Upper lobe of left lung (tissue), 6 donors: Measurements from ENCODE around the gene RGSL1. TPM values are rescaled to one million over a fixed set of nuclear protein-coding genes. Genes with fewer than 3 reads are reported as not detected.
"Not testable (repeated sequence)": the region's sequence is repeated elsewhere in the genome, so short reads cannot be mapped to it uniquely, and the experiment has no call there.

Source experiments
- ATAC-seq, 2 donors: fragments of 200-7000 bp; cut with Tn5 transposase; one replicate each; pipeline ENCODE4 v1.9.1; 2022; ENCODE audit warnings: mild to moderate bottlenecking in 2 of 2, moderate library complexity in 2 of 2; ENCODE audit not compliant: low FRiP score in 2 of 2
- DNase-seq, 2 donors: peaks; one replicate each; pipeline ENCODE4 v3.0.0-alpha.2; 2019 to 2020
- H3K27ac ChIP-seq, 4 donors: fragments of 200-600 bp; sonication (generic); one replicate each; pipeline ENCODE4 v1.5.1; 2016 to 2019
- H3K27me3 ChIP-seq, 4 donors: fragments of 200-600 bp; sonication (generic); one replicate each; pipeline ENCODE4 v1.5.1; 2017 to 2019
- H3K36me3 ChIP-seq, 4 donors: fragments of 200-600 bp; sonication (generic); one replicate each; pipeline ENCODE4 v1.5.1; 2016 to 2019
- H3K4me1 ChIP-seq, 4 donors: fragments of 200-600 bp; sonication (generic); one replicate each; pipeline ENCODE4 v1.5.1; 2018 to 2019
- H3K4me3 ChIP-seq, 4 donors: fragments of 200-600 bp; sonication (generic); one replicate each; pipeline ENCODE4 v1.5.1; 2017 to 2019; ENCODE audit warnings: mild to moderate bottlenecking in 2 of 4, moderate library complexity in 1 of 4
- H3K9me3 ChIP-seq, 4 donors: fragments of 200-600 bp; sonication (generic); one replicate each; pipeline ENCODE4 v1.5.1; 2018 to 2019
- EP300 ChIP-seq, 4 donors: sonication (generic); formaldehyde crosslinking; IDR thresholded peaks; one replicate each; pipeline ENCODE4 v1.5.1; 2017; ENCODE audit warnings: antibody characterized with exemption in 4 of 4, control low read depth in 2 of 4
- POLR2A ChIP-seq, 4 donors: fragments of 450-650 bp; IDR thresholded peaks; one replicate each; pipeline ENCODE4 v1.5.1; 2016 to 2017; ENCODE audit warnings: antibody characterized with exemption in 4 of 4, mild to moderate bottlenecking in 2 of 4
- POLR2AphosphoS5 ChIP-seq, 2 donors: sonication (generic); formaldehyde crosslinking; IDR thresholded peaks; one replicate each; pipeline ENCODE4 v1.5.1; 2017; ENCODE audit warnings: antibody characterized with exemption in 2 of 2
- WGBS, 2 donors: methylation state at CpG; one replicate each; pipeline ENCODE4 v1.1.5; 2017 to 2018; 5-methylcytosine and 5-hydroxymethylcytosine counted together
- total RNA-seq, 6 donors: library from RNA; depleted of rRNA in 4 of 6; stranded (reverse); fragments of >200 nt in 4 of 6; gene quantifications; one replicate each; pipeline versions ENCODE4 v1.1.0 to v1.2.1, GENCODE V29; 2016 to 2021
- TF ChIP-seq, protein P1 (sequence below), 6 experiments: fragments of 450-650 bp in 4 of 6; fragments of 200-600 bp in 2 of 6; sonication (generic) in 2 of 6; IDR thresholded peaks; one replicate each; pipeline ENCODE4 v1.5.1; 2016 to 2019; ENCODE audit warnings: antibody characterized with exemption in 6 of 6
- donor health status: DM: no; HTN: no; CAD: no; lungs with moderate emphysema.
- donor health status: DM: no; HTN: yes; CAD: no; lungs with severe emphysema.

The RGSL1 gene
- total RNA-seq, 6 donors from 2014 or later: not detected

DNA sequence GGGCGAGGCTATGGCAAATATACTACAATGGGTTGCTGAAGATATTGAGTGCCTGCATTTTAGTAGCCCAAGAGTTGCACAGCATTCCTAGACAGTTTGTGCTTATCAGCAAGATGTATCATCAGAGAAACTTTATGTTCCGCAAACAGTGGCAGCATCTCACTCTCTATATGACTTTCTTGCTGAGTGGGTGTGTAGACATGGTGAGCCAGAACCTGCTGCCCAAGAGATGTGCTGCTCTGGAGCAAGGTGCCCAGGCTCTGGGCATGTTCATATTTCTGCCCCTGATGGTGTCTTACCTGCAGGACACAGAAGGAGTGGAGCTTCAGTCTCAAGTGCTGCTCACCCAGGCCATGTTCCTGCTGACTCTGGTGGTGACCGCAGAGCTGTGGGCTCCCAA lies 8.2 kb upstream of the RGSL1 start:
- no peaks in the 10 kb centered on the region for H3K4me1 ChIP-seq
- H3K27me3 ChIP-seq: no peaks in the 10 kb centered on the region
- H3K36me3 ChIP-seq: no peaks in the 10 kb centered on the region
- TF ChIP-seq POLR2A (IDR thresholded peaks at IDR 0.05) (no peak), POLR2AphosphoS5 (IDR thresholded peaks at IDR 0.05) (no peak), EP300 (IDR thresholded peaks at IDR 0.05) (no peak)
- TF ChIP-seq, protein P1, sequence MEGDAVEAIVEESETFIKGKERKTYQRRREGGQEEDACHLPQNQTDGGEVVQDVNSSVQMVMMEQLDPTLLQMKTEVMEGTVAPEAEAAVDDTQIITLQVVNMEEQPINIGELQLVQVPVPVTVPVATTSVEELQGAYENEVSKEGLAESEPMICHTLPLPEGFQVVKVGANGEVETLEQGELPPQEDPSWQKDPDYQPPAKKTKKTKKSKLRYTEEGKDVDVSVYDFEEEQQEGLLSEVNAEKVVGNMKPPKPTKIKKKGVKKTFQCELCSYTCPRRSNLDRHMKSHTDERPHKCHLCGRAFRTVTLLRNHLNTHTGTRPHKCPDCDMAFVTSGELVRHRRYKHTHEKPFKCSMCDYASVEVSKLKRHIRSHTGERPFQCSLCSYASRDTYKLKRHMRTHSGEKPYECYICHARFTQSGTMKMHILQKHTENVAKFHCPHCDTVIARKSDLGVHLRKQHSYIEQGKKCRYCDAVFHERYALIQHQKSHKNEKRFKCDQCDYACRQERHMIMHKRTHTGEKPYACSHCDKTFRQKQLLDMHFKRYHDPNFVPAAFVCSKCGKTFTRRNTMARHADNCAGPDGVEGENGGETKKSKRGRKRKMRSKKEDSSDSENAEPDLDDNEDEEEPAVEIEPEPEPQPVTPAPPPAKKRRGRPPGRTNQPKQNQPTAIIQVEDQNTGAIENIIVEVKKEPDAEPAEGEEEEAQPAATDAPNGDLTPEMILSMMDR (IDR thresholded peaks at IDR 0.05): no peak
- peaks cover 0 to 9% (median 1%) of the 10 kb centered on the region in 4 donors for H3K9me3 ChIP-seq
- no peak overlapping the region for H3K27ac ChIP-seq
- DNase-seq (no peak), ATAC-seq (no peak)
- no peak overlapping the region for H3K4me3 ChIP-seq
- 88 to 91% methylated on average over 2 to 3 of the region's 3 CpGs for WGBS, 2 donors

DNA sequence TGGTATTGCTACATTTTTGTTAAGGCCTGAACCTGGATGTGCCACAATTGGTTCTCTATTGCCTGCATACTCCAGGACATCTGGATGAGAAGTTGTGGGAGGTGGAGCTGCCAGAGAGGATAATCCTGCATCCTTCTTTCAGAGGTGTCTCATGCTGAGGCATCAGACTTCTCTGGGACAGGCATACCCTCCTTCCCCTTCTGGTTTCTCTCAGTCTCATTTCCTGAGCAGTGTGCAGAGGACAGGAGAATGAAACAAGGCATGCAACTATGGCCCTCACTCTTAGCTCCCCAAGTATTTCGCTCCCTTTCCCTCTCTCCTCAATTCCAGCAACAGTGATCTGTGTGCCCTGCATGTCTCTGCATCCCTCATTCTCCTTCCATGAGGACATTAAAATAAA lies 7.6 kb upstream of the RGSL1 start:
- 71 to 96% methylated on average over 1 of the region's 1 CpG for WGBS, 2 donors
- H3K27ac ChIP-seq: no peak overlapping the region
- no peaks in the 10 kb centered on the region for H3K27me3 ChIP-seq
- no peak for TF ChIP-seq EP300 (IDR thresholded peaks at IDR 0.05)
- TF ChIP-seq POLR2A (IDR thresholded peaks at IDR 0.05): no peak
- TF ChIP-seq POLR2AphosphoS5 (IDR thresholded peaks at IDR 0.05): no peak
- TF ChIP-seq, protein P1 (IDR thresholded peaks at IDR 0.05): no peak
- peaks cover 0 to 9% (median 1%) of the 10 kb centered on the region in 4 donors for H3K9me3 ChIP-seq
- no peaks in the 10 kb centered on the region for H3K4me1 ChIP-seq
- no peak overlapping the region for H3K4me3 ChIP-seq
- DNase-seq: no peak
- H3K36me3 ChIP-seq: no peaks in the 10 kb centered on the region
- no peak for ATAC-seq

DNA sequence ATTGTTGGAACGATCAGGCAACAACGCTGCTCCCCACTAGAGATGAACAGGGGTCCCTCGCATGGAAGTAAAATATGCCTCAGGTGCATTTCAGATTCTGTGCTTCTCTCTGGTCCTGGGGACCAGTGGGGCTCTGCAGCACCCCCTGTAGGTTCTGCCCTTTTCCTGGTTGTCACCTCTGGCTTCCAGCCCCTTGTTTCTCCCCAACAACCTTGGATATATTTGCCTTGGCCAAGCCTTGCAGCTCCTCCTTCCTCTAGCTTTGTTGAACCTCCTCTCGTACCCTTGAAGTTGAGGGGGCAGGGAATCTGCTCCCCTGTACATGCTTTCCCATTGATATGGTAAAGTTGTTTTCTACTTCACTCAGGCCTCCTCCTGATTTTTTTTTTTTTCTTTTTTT lies 5.4 kb upstream of the RGSL1 start:
- Histone ChIP-seq H3K4me1 (no peaks in the 10 kb centered on the region), H3K36me3 (no peaks in the 10 kb centered on the region), H3K4me3 (no peak overlapping the region), H3K27me3 (no peaks in the 10 kb centered on the region), H3K9me3 (no peaks in the 10 kb centered on the region), H3K27ac (no peak overlapping the region)
- TF ChIP-seq POLR2A (IDR thresholded peaks at IDR 0.05): no peak
- no peak for TF ChIP-seq EP300 (IDR thresholded peaks at IDR 0.05)
- no peak for TF ChIP-seq POLR2AphosphoS5 (IDR thresholded peaks at IDR 0.05)
- TF ChIP-seq, protein P1 (IDR thresholded peaks at IDR 0.05): no peak
- ATAC-seq (no peak), DNase-seq (no peak)
- 56 to 60% methylated on average over 4 of the region's 4 CpGs for WGBS, 2 donors

DNA sequence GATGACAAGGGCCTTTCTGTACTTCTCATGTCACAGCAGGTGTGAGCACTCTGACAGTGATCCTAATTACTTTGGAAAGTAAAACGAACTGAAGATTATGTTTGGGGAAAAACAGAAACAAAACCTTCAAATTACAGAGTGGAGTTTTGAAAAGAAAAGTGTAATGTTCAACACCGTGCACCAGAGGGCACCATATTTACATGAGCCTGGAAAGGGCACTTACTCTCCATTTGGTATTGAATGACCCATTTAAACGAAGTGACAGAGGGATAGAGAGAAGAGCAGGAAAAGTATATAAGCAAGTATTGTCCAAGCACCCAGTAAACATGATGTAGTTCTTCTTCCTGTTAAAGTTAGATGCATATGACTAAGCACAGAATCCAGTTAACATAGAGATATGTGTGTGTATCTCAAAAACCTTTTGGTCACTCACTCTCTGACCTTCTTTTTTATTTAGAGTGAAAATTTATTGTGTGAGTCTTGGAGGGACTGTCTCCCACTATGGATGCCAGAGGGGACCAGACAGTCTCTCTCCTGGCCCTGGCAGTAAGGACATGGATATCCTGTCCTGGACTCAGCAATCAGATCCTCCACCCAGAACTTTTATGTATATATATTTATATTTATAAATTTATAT lies 3.8 kb upstream of the RGSL1 start:
- Histone ChIP-seq H3K27ac (no peak overlapping the region), H3K27me3 (no peaks in the 10 kb centered on the region), H3K9me3 (no peaks in the 10 kb centered on the region), H3K4me1 (no peaks in the 10 kb centered on the region), H3K4me3 (no peak overlapping the region), H3K36me3 (no peaks in the 10 kb centered on the region)
- no peak for TF ChIP-seq EP300 (IDR thresholded peaks at IDR 0.05)
- no peak for TF ChIP-seq POLR2A (IDR thresholded peaks at IDR 0.05)
- no peak for TF ChIP-seq POLR2AphosphoS5 (IDR thresholded peaks at IDR 0.05)
- TF ChIP-seq, protein P1 (IDR thresholded peaks at IDR 0.05): peak in 5 of 6 experiments; percentile 33 to 73 (median 64)
- peak; percentile 75 to 77 for ATAC-seq
- no peak for DNase-seq
- 0 to 2% methylated on average over 3 of the region's 3 CpGs for WGBS, 2 donors

DNA sequence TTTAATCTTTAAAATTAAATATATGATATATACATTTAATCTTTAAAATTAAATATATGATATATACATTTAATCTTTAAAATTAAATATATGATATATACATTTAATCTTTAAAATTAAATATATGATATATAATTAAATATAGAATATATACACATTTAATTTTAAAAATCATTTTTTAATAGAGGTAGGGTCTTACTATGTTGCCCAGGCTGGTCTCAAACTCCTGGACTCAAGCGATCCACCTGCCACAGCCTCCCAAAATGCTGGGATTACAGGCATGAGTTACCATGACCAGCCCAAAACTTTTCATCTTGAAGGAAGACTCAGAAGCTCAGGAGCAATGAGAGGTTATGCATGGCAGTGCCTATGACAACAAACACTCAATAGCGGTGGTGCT lies 2.8 kb upstream of the RGSL1 start:
- H3K4me3 ChIP-seq, H3K27ac ChIP-seq, H3K9me3 ChIP-seq, H3K27me3 ChIP-seq, H3K36me3 ChIP-seq, H3K4me1 ChIP-seq, ATAC-seq, DNase-seq: not testable (repeated sequence)
- WGBS, 2 donors: 96% methylated on average over 2 of the region's 2 CpGs
